Subcutaneous adipose tissue (tissue), 4 donors: ENCODE results near the gene TNS3. TPM values are rescaled to one million over a fixed set of nuclear protein-coding genes. Genes with fewer than 3 reads are reported as not detected.

ENCODE experiments used
- CTCF ChIP-seq: fragments of 450-650 bp; IDR thresholded peaks from one replicate; pipeline ENCODE4 v1.5.1; 2016; ENCODE audit warnings: low read depth, mild to moderate bottlenecking, control low read depth, antibody characterized with exemption, moderate library complexity
- total RNA-seq, 4 donors: library from RNA; depleted of rRNA; stranded (reverse); fragments of >200 nt; gene quantifications; one replicate each; pipeline ENCODE4 v1.1.0, GENCODE V29; 2016

TNS3 gene
- total RNA-seq, 4 donors from 2014 or later = 104 to 137 (median 110) TPM

- TF ChIP-seq CTCF = no peak
Observed at GRCh38 chr7:47228386-47229014, 353.4 kb downstream of the TNS3 start.

DNA sequence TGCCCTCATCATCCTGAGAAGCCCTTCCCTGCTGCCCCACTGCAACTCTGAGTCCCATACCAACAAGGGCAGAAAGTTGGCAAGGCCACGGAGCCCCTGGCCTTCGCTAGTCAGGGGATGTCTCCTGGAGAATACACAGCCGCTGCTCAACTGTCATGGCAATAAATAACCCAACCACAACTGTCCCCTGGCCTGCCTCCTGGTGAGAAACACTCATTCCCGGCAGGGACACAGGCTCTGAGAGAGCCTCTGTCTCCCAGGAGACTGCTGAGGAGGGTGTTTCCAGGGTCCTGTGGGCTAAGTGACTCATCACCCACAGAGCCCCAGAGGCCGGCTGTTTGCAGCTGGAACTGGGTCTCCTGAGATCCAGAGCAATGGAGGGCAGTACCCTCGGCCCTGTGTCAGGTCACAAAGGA, 354.1 kb downstream of the TNS3 start:
- no peak for TF ChIP-seq CTCF

- no peak for TF ChIP-seq CTCF
Observed at GRCh38 chr7:47226696-47227095, 355.2 kb downstream of the TNS3 start.

GRCh38 chr7:47225387-47226131, 356.4 kb downstream of the TNS3 start:
- no peak for TF ChIP-seq CTCF
